ENCODE data around the gene SSTR4.

DNA sequence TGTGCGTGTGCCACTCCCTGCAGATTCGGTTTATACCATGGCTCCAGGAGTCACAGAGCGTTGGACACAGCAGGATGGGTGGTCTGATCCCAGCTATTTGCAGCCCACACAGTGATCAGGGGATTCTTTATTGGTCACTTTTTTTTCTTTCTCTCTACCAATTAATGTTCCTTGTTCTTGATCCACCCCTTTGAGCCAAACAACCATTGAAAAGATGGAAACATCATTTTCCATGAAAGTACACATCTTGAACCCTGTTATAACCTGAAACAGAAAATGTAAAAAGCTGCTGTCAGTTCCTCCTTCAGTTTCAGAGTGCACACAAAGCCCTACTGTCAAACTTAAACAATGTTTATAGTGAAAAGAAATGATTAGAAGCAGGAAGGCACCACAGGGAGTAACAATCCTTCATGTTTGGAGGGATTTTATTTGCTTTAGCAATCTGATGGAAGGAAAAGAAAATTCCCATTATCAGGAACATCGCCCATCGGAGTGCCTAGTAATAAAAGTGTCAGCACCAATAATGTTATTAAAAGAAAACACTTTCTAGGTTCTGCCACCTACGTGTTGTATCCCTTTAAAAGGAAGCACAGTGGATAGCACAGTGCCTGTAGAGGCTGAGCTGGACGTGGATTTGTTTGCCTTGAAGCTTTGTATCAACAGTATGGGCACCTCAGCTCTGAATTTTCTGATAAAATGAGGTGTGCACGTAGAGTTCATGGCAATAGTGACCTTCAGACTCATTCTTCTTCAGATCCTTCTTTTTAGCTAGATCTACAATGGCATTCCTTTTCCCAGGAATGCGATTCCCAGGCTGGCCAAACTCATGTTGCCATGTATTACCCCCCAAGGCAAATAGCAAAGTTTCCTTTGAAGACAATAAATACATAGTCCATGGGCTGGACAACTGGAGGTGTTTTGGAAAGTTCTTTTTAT lies 30.4 kb downstream of the SSTR4 start:
- TF ChIP-seq, protein P1, sequence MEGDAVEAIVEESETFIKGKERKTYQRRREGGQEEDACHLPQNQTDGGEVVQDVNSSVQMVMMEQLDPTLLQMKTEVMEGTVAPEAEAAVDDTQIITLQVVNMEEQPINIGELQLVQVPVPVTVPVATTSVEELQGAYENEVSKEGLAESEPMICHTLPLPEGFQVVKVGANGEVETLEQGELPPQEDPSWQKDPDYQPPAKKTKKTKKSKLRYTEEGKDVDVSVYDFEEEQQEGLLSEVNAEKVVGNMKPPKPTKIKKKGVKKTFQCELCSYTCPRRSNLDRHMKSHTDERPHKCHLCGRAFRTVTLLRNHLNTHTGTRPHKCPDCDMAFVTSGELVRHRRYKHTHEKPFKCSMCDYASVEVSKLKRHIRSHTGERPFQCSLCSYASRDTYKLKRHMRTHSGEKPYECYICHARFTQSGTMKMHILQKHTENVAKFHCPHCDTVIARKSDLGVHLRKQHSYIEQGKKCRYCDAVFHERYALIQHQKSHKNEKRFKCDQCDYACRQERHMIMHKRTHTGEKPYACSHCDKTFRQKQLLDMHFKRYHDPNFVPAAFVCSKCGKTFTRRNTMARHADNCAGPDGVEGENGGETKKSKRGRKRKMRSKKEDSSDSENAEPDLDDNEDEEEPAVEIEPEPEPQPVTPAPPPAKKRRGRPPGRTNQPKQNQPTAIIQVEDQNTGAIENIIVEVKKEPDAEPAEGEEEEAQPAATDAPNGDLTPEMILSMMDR (IDR thresholded peaks at IDR 0.05), result no peak
- TF ChIP-seq SIN3A (IDR thresholded peaks at IDR 0.05; ENCODE audit: borderline replicate concordance, insufficient read depth, low read depth, low read length) (no peak), POLR2AphosphoS5 (IDR thresholded peaks at IDR 0.05; ENCODE audit: low read depth, low read length) (no peak)

Data from Panc1 (cell line).